Spleen (tissue), 7 donors: ENCODE results near the gene COL4A2.

ENCODE experiments used
- CTCF ChIP-seq, 11 experiments: fragments of 200-600 bp in 7 of 11; fragments of 450-650 bp in 4 of 11; sonication (generic) in 4 of 11; IDR thresholded peaks in 8 of 11; conservative IDR thresholded peaks in 3 of 11; 1 replicate in 7 of 11; 2 replicates in 4 of 11; pipeline versions ENCODE4 v1.4.0 to v1.8.0; 2016 to 2021; ENCODE audit warnings: antibody characterized with exemption in 11 of 11, inconsistent platforms in 4 of 11, mild to moderate bottlenecking in 1 of 11
- POLR2AphosphoS5 ChIP-seq, 3 donors: sonication (generic); formaldehyde crosslinking; IDR thresholded peaks; one replicate each; pipeline ENCODE4 v1.5.1; 2017; ENCODE audit warnings: antibody characterized with exemption in 3 of 3
- donor health status: DM: no; HTN: no; CAD: no; lungs with moderate emphysema.
- donor health status: DM: no; HTN: no; CAD: no.
- donor health status: DM: no; HTN: no; CAD: no.

DNA sequence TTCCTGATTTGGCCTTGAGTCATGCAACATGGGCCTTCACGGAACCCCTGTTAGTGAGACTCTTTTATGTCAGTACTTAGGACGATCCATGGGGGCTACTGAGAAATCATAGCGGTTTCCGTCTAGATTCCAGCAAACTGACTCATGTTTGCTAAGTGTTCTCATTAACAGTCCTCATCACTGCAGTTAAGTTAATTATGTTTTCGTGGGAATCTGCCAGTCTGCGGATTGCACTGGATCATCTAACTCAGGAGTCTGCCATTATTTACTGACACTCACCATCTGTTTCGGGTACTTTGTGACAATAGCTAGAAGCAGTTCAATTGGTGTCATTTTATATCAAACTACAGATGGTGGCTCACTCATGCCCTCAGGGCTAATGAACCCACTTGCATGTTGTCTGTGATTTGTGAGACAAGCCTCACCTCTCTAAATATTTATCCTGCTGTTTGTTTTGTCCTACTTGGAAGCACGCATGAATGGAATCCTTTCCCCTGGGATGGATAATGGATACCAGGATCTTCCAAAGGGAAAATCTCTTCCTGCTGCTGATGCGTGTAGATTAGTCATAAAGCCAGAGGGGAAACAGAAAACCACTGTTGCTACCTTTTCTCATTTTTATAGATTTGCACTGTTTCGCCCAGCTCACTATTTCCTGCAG is 192.7 kb downstream of the COL4A2 start:
- no peak for TF ChIP-seq CTCF (IDR thresholded peaks at IDR 0.05 in 8 of 11, conservative IDR thresholded peaks at IDR 0.05 in 3 of 11)
- TF ChIP-seq POLR2AphosphoS5 (IDR thresholded peaks at IDR 0.05): no peak
